Stimulated activated effector memory CD8-positive, alpha-beta T cell treated with anti-CD3 and anti-CD28 coated beads, Interleukin-12 subunit alpha, Interleukin-12 subunit beta, amount 100 ng/mL, for 72 hours (primary cell): ENCODE data around the gene ANKRD26.
"Not testable (repeated sequence)": the region's sequence is repeated elsewhere in the genome, so short reads cannot be mapped to it uniquely, and the experiment has no call there.

Experiments used
- ATAC-seq: fragments of 150-1000 bp; cut with Tn5 transposase; 2 replicates; pipeline ENCODE4 v1.10.0; 2021
- DNase-seq, 2 donors: peaks; one replicate each; pipeline ENCODE4 v3.0.0; 2021 to 2022; ENCODE audit warnings: low spot score in 2 of 2
- H3K27ac Mint-ChIP-seq: one replicate; pipeline ENCODE4 v1.8.0; 2022; ENCODE audit warnings: mild to moderate bottlenecking, mixed read lengths
- H3K36me3 Mint-ChIP-seq: one replicate; pipeline ENCODE4 v1.8.0; 2022; ENCODE audit warnings: mild to moderate bottlenecking, mixed read lengths
- H3K4me1 Mint-ChIP-seq: one replicate; pipeline ENCODE4 v1.8.0; 2022; ENCODE audit warnings: mixed read lengths
- H3K4me3 Mint-ChIP-seq: one replicate; pipeline ENCODE4 v1.8.0; 2022; ENCODE audit warnings: mild to moderate bottlenecking, mixed read lengths
- H3K9me3 Mint-ChIP-seq: one replicate; pipeline ENCODE4 v1.8.0; 2022; ENCODE audit warnings: mixed read lengths

ANKRD26 gene

GRCh38 chr10:27052656-27053055 lies 47.6 kb downstream of the ANKRD26 start:
- Mint-ChIP-seq H3K4me3 (no peak overlapping the region), H3K9me3 (no peaks in the 10 kb centered on the region), H3K27ac (no peak overlapping the region), H3K4me1 (no peaks in the 10 kb centered on the region), H3K36me3 (peaks cover 6% of the 10 kb centered on the region)
- DNase-seq (no peak), ATAC-seq (no peak)

- not testable (repeated sequence) for H3K9me3 Mint-ChIP-seq, H3K27ac Mint-ChIP-seq, ATAC-seq, H3K4me3 Mint-ChIP-seq, H3K4me1 Mint-ChIP-seq, DNase-seq
- H3K36me3 Mint-ChIP-seq, result peaks cover 42% of the 10 kb centered on the region
Observed at GRCh38 chr10:27045247-27045646, 55.0 kb downstream of the ANKRD26 start.

GRCh38 chr10:27041196-27041595 lies 59.1 kb downstream of the ANKRD26 start:
- Mint-ChIP-seq H3K9me3 (no peaks in the 10 kb centered on the region), H3K4me1 (no peaks in the 10 kb centered on the region), H3K36me3 (peaks cover 64% of the 10 kb centered on the region), H3K4me3 (no peak overlapping the region), H3K27ac (no peak overlapping the region)
- DNase-seq, result no peak
- ATAC-seq, result no peak

GRCh38 chr10:27038168-27038567 lies 62.1 kb downstream of the ANKRD26 start:
- no peak overlapping the region for H3K27ac Mint-ChIP-seq
- DNase-seq, result no peak
- no peaks in the 10 kb centered on the region for H3K9me3 Mint-ChIP-seq
- H3K4me1 Mint-ChIP-seq, result peaks cover 9% of the 10 kb centered on the region
- H3K4me3 Mint-ChIP-seq, result no peak overlapping the region
- ATAC-seq, result no peak
- H3K36me3 Mint-ChIP-seq, result peaks cover 65% of the 10 kb centered on the region

GRCh38 chr10:27035163-27035562 lies 65.1 kb downstream of the ANKRD26 start:
- ATAC-seq, result no peak
- no peak for DNase-seq
- H3K9me3 Mint-ChIP-seq, result no peaks in the 10 kb centered on the region
- peak overlapping the region; percentile 9 for H3K27ac Mint-ChIP-seq
- peaks cover 46% of the 10 kb centered on the region for H3K36me3 Mint-ChIP-seq
- H3K4me3 Mint-ChIP-seq, result no peak overlapping the region
- H3K4me1 Mint-ChIP-seq, result peaks cover 9% of the 10 kb centered on the region

- Mint-ChIP-seq H3K27ac (no peak overlapping the region), H3K4me3 (no peak overlapping the region), H3K9me3 (no peaks in the 10 kb centered on the region), H3K4me1 (peaks cover 2% of the 10 kb centered on the region), H3K36me3 (peaks cover 32% of the 10 kb centered on the region)
- DNase-seq (no peak), ATAC-seq (no peak)
Observed at GRCh38 chr10:27030060-27030459, 70.2 kb downstream of the ANKRD26 start.

GRCh38 chr10:27022048-27022447 lies 78.2 kb downstream of the ANKRD26 start:
- DNase-seq (no peak), ATAC-seq (no peak)
- Mint-ChIP-seq H3K4me3 (no peak overlapping the region), H3K36me3 (peaks cover 7% of the 10 kb centered on the region), H3K9me3 (no peaks in the 10 kb centered on the region), H3K4me1 (peaks cover 7% of the 10 kb centered on the region), H3K27ac (no peak overlapping the region)

- Mint-ChIP-seq H3K4me3 (no peak overlapping the region), H3K4me1 (peaks cover 7% of the 10 kb centered on the region), H3K36me3 (peaks cover 7% of the 10 kb centered on the region), H3K9me3 (no peaks in the 10 kb centered on the region), H3K27ac (no peak overlapping the region)
- no peak for ATAC-seq
- DNase-seq, result no peak
Observed at GRCh38 chr10:27020243-27020642, 80.1 kb downstream of the ANKRD26 start.

GRCh38 chr10:27019827-27020226 lies 80.5 kb downstream of the ANKRD26 start:
- Mint-ChIP-seq H3K36me3 (peaks cover 7% of the 10 kb centered on the region), H3K27ac (no peak overlapping the region), H3K4me3 (no peak overlapping the region), H3K9me3 (no peaks in the 10 kb centered on the region), H3K4me1 (peaks cover 7% of the 10 kb centered on the region)
- ATAC-seq (no peak), DNase-seq (no peak)

GRCh38 chr10:26997610-26998009 lies 102.7 kb downstream of the ANKRD26 start:
- no peak overlapping the region for H3K4me3 Mint-ChIP-seq
- no peak overlapping the region for H3K27ac Mint-ChIP-seq
- H3K36me3 Mint-ChIP-seq, result peaks cover 6% of the 10 kb centered on the region
- DNase-seq (no peak), ATAC-seq (no peak)
- H3K4me1 Mint-ChIP-seq, result no peaks in the 10 kb centered on the region
- no peaks in the 10 kb centered on the region for H3K9me3 Mint-ChIP-seq

GRCh38 chr10:26994743-26995142 lies 105.6 kb downstream of the ANKRD26 start:
- no peak for ATAC-seq
- Mint-ChIP-seq H3K27ac (no peak overlapping the region), H3K9me3 (no peaks in the 10 kb centered on the region), H3K4me1 (no peaks in the 10 kb centered on the region), H3K36me3 (no peaks in the 10 kb centered on the region), H3K4me3 (no peak overlapping the region)
- DNase-seq, result no peak

GRCh38 chr10:26987851-26988250 lies 112.4 kb downstream of the ANKRD26 start:
- H3K4me3 Mint-ChIP-seq, result no peak overlapping the region
- H3K27ac Mint-ChIP-seq, result no peak overlapping the region
- H3K36me3 Mint-ChIP-seq, result no peaks in the 10 kb centered on the region
- no peaks in the 10 kb centered on the region for H3K4me1 Mint-ChIP-seq
- H3K9me3 Mint-ChIP-seq, result no peaks in the 10 kb centered on the region
- ATAC-seq (no peak), DNase-seq (no peak)

- DNase-seq, result no peak
- H3K4me1 Mint-ChIP-seq, result no peaks in the 10 kb centered on the region
- ATAC-seq, result no peak
- no peak overlapping the region for H3K27ac Mint-ChIP-seq
- H3K9me3 Mint-ChIP-seq, result no peaks in the 10 kb centered on the region
- H3K4me3 Mint-ChIP-seq, result no peak overlapping the region
- H3K36me3 Mint-ChIP-seq, result no peaks in the 10 kb centered on the region
Observed at GRCh38 chr10:26983156-26983555, 117.1 kb downstream of the ANKRD26 start.

GRCh38 chr10:26982058-26982457 lies 118.2 kb downstream of the ANKRD26 start:
- H3K27ac Mint-ChIP-seq, result no peak overlapping the region
- DNase-seq (no peak), ATAC-seq (no peak)
- no peaks in the 10 kb centered on the region for H3K9me3 Mint-ChIP-seq
- no peaks in the 10 kb centered on the region for H3K4me1 Mint-ChIP-seq
- no peak overlapping the region for H3K4me3 Mint-ChIP-seq
- no peaks in the 10 kb centered on the region for H3K36me3 Mint-ChIP-seq

- no peaks in the 10 kb centered on the region for H3K9me3 Mint-ChIP-seq
- H3K4me1 Mint-ChIP-seq, result no peaks in the 10 kb centered on the region
- H3K36me3 Mint-ChIP-seq, result no peaks in the 10 kb centered on the region
- no peak overlapping the region for H3K4me3 Mint-ChIP-seq
- ATAC-seq (no peak), DNase-seq (no peak)
- no peak overlapping the region for H3K27ac Mint-ChIP-seq
Observed at GRCh38 chr10:26981232-26981824, 119.0 kb downstream of the ANKRD26 start.

GRCh38 chr10:26978519-26978918 lies 121.8 kb downstream of the ANKRD26 start:
- H3K27ac Mint-ChIP-seq, result no peak overlapping the region
- no peaks in the 10 kb centered on the region for H3K36me3 Mint-ChIP-seq
- H3K4me3 Mint-ChIP-seq, result no peak overlapping the region
- DNase-seq (no peak), ATAC-seq (no peak)
- H3K9me3 Mint-ChIP-seq, result no peaks in the 10 kb centered on the region
- no peaks in the 10 kb centered on the region for H3K4me1 Mint-ChIP-seq

- H3K27ac Mint-ChIP-seq, result no peak overlapping the region
- H3K36me3 Mint-ChIP-seq, result no peaks in the 10 kb centered on the region
- H3K4me1 Mint-ChIP-seq, result no peaks in the 10 kb centered on the region
- ATAC-seq (no peak), DNase-seq (no peak)
- H3K4me3 Mint-ChIP-seq, result no peak overlapping the region
- no peaks in the 10 kb centered on the region for H3K9me3 Mint-ChIP-seq
Observed at GRCh38 chr10:26977635-26978034, 122.7 kb downstream of the ANKRD26 start.
